Smooth muscle cell (in vitro differentiated cells): ENCODE data around the gene POMGNT1. TPM values are rescaled to one million over a fixed set of nuclear protein-coding genes. Genes with fewer than 3 reads are reported as not detected.

Experiments used
- DNase-seq: peaks from one replicate; lab custom pipeline; 2025; ENCODE audit not compliant: unreplicated experiment; lab: John Stamatoyannopoulos, UW
- H2AFZ ChIP-seq: fragments of 200-600 bp; sonication (generic); 2 replicates; pipeline ENCODE4 v1.6.0; 2016; ENCODE audit warnings: antibody characterized with exemption, low read depth, mild to moderate bottlenecking
- H3F3A ChIP-seq: fragments of 200-600 bp; sonication (generic); 2 replicates; pipeline ENCODE4 v1.6.0; 2017; ENCODE audit warnings: antibody characterized with exemption, low read depth
- H3K27ac ChIP-seq: fragments of 200-600 bp; sonication (generic); 2 replicates; pipeline ENCODE4 v1.5.1; 2016; ENCODE audit warnings: low read depth, mild to moderate bottlenecking
- H3K27me3 ChIP-seq: fragments of 200-600 bp; sonication (generic); 2 replicates; pipeline ENCODE4 v1.6.1; 2016; ENCODE audit warnings: low read depth, mild to moderate bottlenecking
- H3K36me3 ChIP-seq: fragments of 200-600 bp; sonication (generic); 2 replicates; pipeline ENCODE4 v1.5.1; 2016; ENCODE audit warnings: low read depth
- H3K4me1 ChIP-seq: fragments of 200-600 bp; sonication (generic); 2 replicates; pipeline ENCODE4 v1.5.1; 2016; ENCODE audit warnings: low read depth
- H3K4me2 ChIP-seq: fragments of 200-600 bp; sonication (generic); 2 replicates; pipeline ENCODE4 v1.6.0; 2016; ENCODE audit warnings: mild to moderate bottlenecking
- H3K4me3 ChIP-seq: fragments of 200-600 bp; sonication (generic); 2 replicates; pipeline ENCODE4 v1.5.1; 2016; ENCODE audit warnings: mild to moderate bottlenecking
- H3K79me2 ChIP-seq: fragments of 200-600 bp; sonication (generic); 2 replicates; pipeline ENCODE4 v1.6.0; 2016; ENCODE audit warnings: low read depth, mild to moderate bottlenecking
- H3K9ac ChIP-seq: fragments of 200-600 bp; sonication (generic); 2 replicates; pipeline ENCODE4 v1.6.0; 2016; ENCODE audit warnings: low read depth
- H3K9me3 ChIP-seq: fragments of 200-600 bp; sonication (generic); replicated peaks from 2 replicates; pipeline ENCODE4 v1.5.1; 2016; ENCODE audit warnings: low read depth
- H4K20me1 ChIP-seq: fragments of 200-600 bp; sonication (generic); 2 replicates; pipeline ENCODE4 v1.6.0; 2016; ENCODE audit warnings: low read depth
- CTCF ChIP-seq: fragments of 200-600 bp; sonication (generic); IDR thresholded peaks from 2 replicates; pipeline ENCODE4 v1.5.1; 2017; ENCODE audit warnings: borderline replicate concordance, mild to moderate bottlenecking, antibody characterized with exemption; ENCODE audit not compliant: insufficient read depth, poor library complexity, severe bottlenecking
- WGBS: methylation state at CpG from one replicate; pipeline ENCODE4 v1.1.7; 2016; ENCODE audit warnings: low lambda C conversion rate; 5-methylcytosine and 5-hydroxymethylcytosine counted together
- polyA plus RNA-seq: library from polyadenylated mRNA; unstranded; fragments of >200 nt; fragmentation: Nextera tagmentation; extraction: Ambion mirVana; gene quantifications from 2 replicates; pipeline ENCODE4 v1.2.1, GENCODE V29; 2016
- total RNA-seq: library from RNA; depleted of rRNA; stranded (reverse); fragments of >200 nt; gene quantifications from 2 replicates; pipeline ENCODE4 v1.2.3, GENCODE V29; 2014

Gene POMGNT1
- total and polyA plus RNA-seq, 2 experiments from 2014 or later = 39.4 to 72.4 TPM

- no peak for TF ChIP-seq CTCF
- no peak overlapping the region for H3K27ac ChIP-seq
- 91% methylated on average over 4 of the region's 4 CpGs for WGBS
- peaks cover 13% of the 10 kb centered on the region for H3K4me1 ChIP-seq
- H2AFZ ChIP-seq = no peak overlapping the region
- no peaks in the 10 kb centered on the region for H3F3A ChIP-seq
- H4K20me1 ChIP-seq = no peaks in the 10 kb centered on the region
- H3K79me2 ChIP-seq = no peaks in the 10 kb centered on the region
- DNase-seq = no peak
- no peaks in the 10 kb centered on the region for H3K9me3 ChIP-seq
- H3K9ac ChIP-seq = no peak overlapping the region
- H3K4me2 ChIP-seq = no peak overlapping the region
- H3K27me3 ChIP-seq = no peaks in the 10 kb centered on the region
- H3K36me3 ChIP-seq = no peaks in the 10 kb centered on the region
- H3K4me3 ChIP-seq = no peak overlapping the region
Measured at GRCh38 chr1:46172321-46172720, 25.9 kb downstream of the POMGNT1 start.

- TF ChIP-seq CTCF = no peak
- peaks cover 13% of the 10 kb centered on the region for H3K4me1 ChIP-seq
Measured at GRCh38 chr1:46171871-46172270, 26.4 kb downstream of the POMGNT1 start.

GRCh38 chr1:46171351-46171750 is 26.9 kb downstream of the POMGNT1 start:
- DNase-seq = no peak
- Histone ChIP-seq H2AFZ (no peak overlapping the region), H3K9ac (no peak overlapping the region), H3K27ac (no peak overlapping the region), H4K20me1 (no peaks in the 10 kb centered on the region), H3K9me3 (no peaks in the 10 kb centered on the region), H3F3A (no peaks in the 10 kb centered on the region), H3K27me3 (no peaks in the 10 kb centered on the region), H3K79me2 (no peaks in the 10 kb centered on the region), H3K4me2 (no peak overlapping the region), H3K4me3 (no peak overlapping the region), H3K4me1 (peaks cover 13% of the 10 kb centered on the region), H3K36me3 (no peaks in the 10 kb centered on the region)
- TF ChIP-seq CTCF = no peak
- WGBS = 86% methylated on average over 8 of the region's 8 CpGs

More at GRCh38 chr1:46171871-46172270, 26.4 kb downstream of the POMGNT1 start:
- DNase-seq = no peak
- Histone ChIP-seq H2AFZ (no peak overlapping the region), H3K9ac (no peak overlapping the region), H3K27me3 (no peaks in the 10 kb centered on the region), H3F3A (no peaks in the 10 kb centered on the region), H3K27ac (no peak overlapping the region), H3K9me3 (no peaks in the 10 kb centered on the region), H4K20me1 (no peaks in the 10 kb centered on the region), H3K4me2 (no peak overlapping the region), H3K36me3 (no peaks in the 10 kb centered on the region), H3K4me3 (no peak overlapping the region), H3K79me2 (no peaks in the 10 kb centered on the region)
- 56% methylated on average over 6 of the region's 6 CpGs for WGBS

GRCh38 chr1:46169811-46170454 is 28.3 kb downstream of the POMGNT1 start:
- Histone ChIP-seq H3K9ac (no peak overlapping the region), H3K79me2 (no peaks in the 10 kb centered on the region), H3K9me3 (no peaks in the 10 kb centered on the region), H4K20me1 (no peaks in the 10 kb centered on the region), H3K4me3 (no peak overlapping the region), H3K4me1 (peaks cover 13% of the 10 kb centered on the region), H3K27ac (no peak overlapping the region), H3K4me2 (no peak overlapping the region), H3K27me3 (no peaks in the 10 kb centered on the region), H2AFZ (no peak overlapping the region), H3K36me3 (no peaks in the 10 kb centered on the region), H3F3A (no peaks in the 10 kb centered on the region)
- 96% methylated on average over 3 of the region's 3 CpGs for WGBS
- TF ChIP-seq CTCF = no peak
- DNase-seq = no peak
